HEK293 (cell line): Measurements from ENCODE around the gene GP2.

Experiments
- ATF2 ChIP-seq: fragments of 450-650 bp; formaldehyde crosslinking; IDR thresholded peaks from 2 replicates; pipeline ENCODE4 v1.5.1; 2016; ENCODE audit warnings: missing biosample characterization, missing genetic modification characterization, low read depth
- CTCF ChIP-seq: fragments of 450-650 bp; formaldehyde crosslinking; IDR thresholded peaks from 2 replicates; pipeline ENCODE4 v1.5.1; 2016; ENCODE audit warnings: missing biosample characterization, missing genetic modification characterization
- EGR2 ChIP-seq: fragments of 450-650 bp; formaldehyde crosslinking; IDR thresholded peaks from 2 replicates; pipeline ENCODE4 v1.5.1; 2016; ENCODE audit warnings: low read depth, missing biosample characterization, missing genetic modification characterization
- KLF8 ChIP-seq: fragments of 450-650 bp; formaldehyde crosslinking; IDR thresholded peaks from 2 replicates; pipeline ENCODE4 v1.5.1; 2016; ENCODE audit warnings: missing biosample characterization, missing genetic modification characterization
- PRDM4 ChIP-seq: fragments of 450-650 bp; formaldehyde crosslinking; IDR thresholded peaks from 2 replicates; pipeline ENCODE4 v1.5.1; 2017; ENCODE audit warnings: missing biosample characterization, missing genetic modification characterization
- ZFP3 ChIP-seq: fragments of 450-650 bp; formaldehyde crosslinking; IDR thresholded peaks from 2 replicates; pipeline ENCODE4 v1.5.1; 2016; ENCODE audit warnings: low read depth, missing biosample characterization, missing genetic modification characterization
- ZFP41 ChIP-seq: fragments of 450-650 bp; formaldehyde crosslinking; IDR thresholded peaks from 2 replicates; pipeline ENCODE4 v1.5.1; 2016; ENCODE audit warnings: missing biosample characterization, missing genetic modification characterization, borderline replicate concordance
- ZNF121 ChIP-seq: fragments of 450-650 bp; formaldehyde crosslinking; IDR thresholded peaks from 2 replicates; pipeline ENCODE4 v1.5.1; 2016; ENCODE audit warnings: missing biosample characterization, missing genetic modification characterization
- ZNF223 ChIP-seq: fragments of 450-650 bp; formaldehyde crosslinking; IDR thresholded peaks from 2 replicates; pipeline ENCODE4 v1.5.1; 2016; ENCODE audit warnings: missing biosample characterization, missing genetic modification characterization
- ZNF416 ChIP-seq: fragments of 450-650 bp; formaldehyde crosslinking; IDR thresholded peaks from 2 replicates; pipeline ENCODE4 v1.5.1; 2016; ENCODE audit warnings: missing biosample characterization, missing genetic modification characterization
- ZNF514 ChIP-seq: fragments of 450-650 bp; formaldehyde crosslinking; IDR thresholded peaks from 2 replicates; pipeline ENCODE4 v1.5.1; 2016; ENCODE audit warnings: missing biosample characterization, missing genetic modification characterization
- ZSCAN16 ChIP-seq: fragments of 450-650 bp; formaldehyde crosslinking; IDR thresholded peaks from 2 replicates; pipeline ENCODE4 v1.5.1; 2016; ENCODE audit warnings: missing biosample characterization, missing genetic modification characterization

- no peak for TF ChIP-seq ZFP3 (tag by site-specific recombination)
- TF ChIP-seq ZNF121 (tag by site-specific recombination), result no peak
- TF ChIP-seq KLF8 (tag by site-specific recombination), result no peak
- TF ChIP-seq CTCF (tag by site-specific recombination), result no peak
- TF ChIP-seq ZNF514 (tag by site-specific recombination), result no peak
- no peak for TF ChIP-seq ATF2 (tag by site-specific recombination)
- no peak for TF ChIP-seq EGR2 (tag by site-specific recombination)
- no peak for TF ChIP-seq ZSCAN16
- no peak for TF ChIP-seq ZNF223
- TF ChIP-seq PRDM4 (tag by site-specific recombination), result no peak
- TF ChIP-seq ZNF416 (tag by site-specific recombination), result no peak
- no peak for TF ChIP-seq ZFP41
Observed at GRCh38 chr16:20271893-20272292, 55.4 kb downstream of the GP2 start.
